Naive thymus-derived CD8-positive, alpha-beta T cell (primary cell): ENCODE results near the gene BEAN1. TPM values are rescaled to one million over a fixed set of nuclear protein-coding genes. Genes with fewer than 3 reads are reported as not detected.
A peak's percentile ranks its signal among the peaks of the same experiment; 100 is the strongest.

Experiments
- ATAC-seq, 2 donors: fragments of 150-1000 bp; cut with Tn5 transposase in 1 of 2; sonication (Bioruptor Pico), chemical (Tn5 transposase) in 1 of 2; 1 replicate in 1 of 2; 2 replicates in 1 of 2; pipeline ENCODE4 v1.10.0; 2021; ENCODE audit warnings: mild to moderate bottlenecking in 2 of 2, moderate library complexity in 2 of 2
- POLR2A ChIA-PET: fragments of 350-600 bp; sonication (Branson Sonifier 250); formaldehyde crosslinking; loops from one replicate; lab custom pipeline; 2021; ENCODE audit warnings: antibody characterized with exemption; lab: Charles Lee
- DNase-seq, 10 donors: peaks; one replicate each; pipeline versions ENCODE4 v3.0.0 to v3.0.0-alpha.2; 2020 to 2022
- H3K27ac Mint-ChIP-seq, 10 donors: one replicate each; pipeline ENCODE4 v1.8.0; 2020 to 2022; ENCODE audit warnings: mild to moderate bottlenecking in 10 of 10, mixed read lengths in 10 of 10, moderate library complexity in 4 of 10, inconsistent platforms in 1 of 10
- H3K27me3 Mint-ChIP-seq, 5 donors: one replicate each; pipeline ENCODE4 v1.8.0; 2021 to 2022; ENCODE audit warnings: mixed read lengths in 5 of 5
- H3K36me3 Mint-ChIP-seq, 3 donors: one replicate each; pipeline ENCODE4 v1.8.0; 2020 to 2022; ENCODE audit warnings: mixed read lengths in 3 of 3, mild to moderate bottlenecking in 2 of 3, inconsistent platforms in 1 of 3
- H3K4me1 Mint-ChIP-seq, 4 donors: one replicate each; pipeline ENCODE4 v1.8.0; 2021 to 2022; ENCODE audit warnings: mixed read lengths in 4 of 4
- H3K4me3 Mint-ChIP-seq, 10 donors: one replicate each; pipeline ENCODE4 v1.8.0; 2020 to 2022; ENCODE audit warnings: mild to moderate bottlenecking in 10 of 10, mixed read lengths in 10 of 10, moderate library complexity in 6 of 10, inconsistent platforms in 1 of 10
- H3K9me3 Mint-ChIP-seq, 9 donors: one replicate each; pipeline ENCODE4 v1.8.0; 2020 to 2022; ENCODE audit warnings: mixed read lengths in 9 of 9, mild to moderate bottlenecking in 3 of 9, inconsistent platforms in 1 of 9, moderate library complexity in 1 of 9
- polyA plus RNA-seq, 3 donors: library from polyadenylated mRNA; unstranded; fragments of 300-500 nt; fragmentation: Illumina TruSeq; gene quantifications; one replicate each; pipeline ENCODE4 v1.2.3, GENCODE V29; 2021
- total RNA-seq, 8 experiments: library from RNA in 2 of 8; stranded (reverse) in 2 of 8; gene quantifications; one replicate each; pipeline ENCODE4 v1.2.3 and lab custom pipeline; 2021 to 2026

The BEAN1 gene
- total and polyA plus RNA-seq, 5 experiments from 2014 or later: not detected

DNA sequence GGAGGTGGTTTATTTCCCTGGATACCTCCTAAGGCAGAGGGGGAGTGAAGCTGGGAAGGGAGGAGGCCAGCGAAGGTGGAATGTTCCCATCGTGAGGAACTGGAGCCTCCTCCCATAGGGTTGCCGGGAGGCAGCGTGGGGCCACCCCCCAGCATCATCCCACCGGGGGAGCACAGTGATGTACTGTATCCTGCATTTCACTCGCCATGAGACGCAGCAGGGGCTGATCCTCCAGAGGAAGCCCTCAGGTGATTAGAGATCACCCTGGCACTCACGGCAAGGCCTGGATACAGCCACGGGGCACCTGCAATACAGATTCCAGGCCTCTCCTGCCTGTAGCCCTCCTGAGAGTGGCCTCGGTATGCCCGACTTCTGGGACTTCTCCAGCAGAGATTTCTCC lies 25.5 kb upstream of the BEAN1 start:
- POLR2A ChIA-PET: no interaction called here

DNA sequence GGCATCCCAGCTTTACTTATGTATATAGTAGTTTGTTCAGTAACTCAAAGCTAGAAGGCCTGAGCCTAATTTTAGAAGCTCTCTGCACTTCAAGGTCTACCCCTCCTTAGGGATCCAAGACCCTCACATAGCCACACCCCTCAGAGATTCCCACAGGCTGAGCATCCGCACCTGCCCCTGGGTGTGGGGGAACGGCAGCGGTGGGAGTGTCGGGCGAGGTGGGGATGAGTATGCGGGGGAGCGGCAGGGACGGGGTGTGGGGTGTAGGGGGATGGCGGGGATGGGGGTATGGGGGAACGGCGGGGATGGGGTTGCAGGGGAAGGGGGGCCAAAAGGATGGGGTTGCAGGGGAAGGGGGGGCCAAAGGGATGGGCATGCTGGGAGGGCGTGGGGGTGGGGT lies 24.9 kb upstream of the BEAN1 start:
- no peaks in the 10 kb centered on the region for H3K36me3 Mint-ChIP-seq
- no peak overlapping the region for H3K4me3 Mint-ChIP-seq
- H3K27me3 Mint-ChIP-seq: peaks cover 0 to 16% (median 9%) of the 10 kb centered on the region in 5 donors
- ATAC-seq (no peak), DNase-seq (no peak)
- no peak overlapping the region for H3K27ac Mint-ChIP-seq
- POLR2A ChIA-PET: no interaction called here
- no peaks in the 10 kb centered on the region for H3K9me3 Mint-ChIP-seq
- H3K4me1 Mint-ChIP-seq: peaks cover 4 to 7% (median 5%) of the 10 kb centered on the region in 4 donors

More for the DNA sequence above, 25.5 kb upstream of the BEAN1 start:
- peaks cover 0 to 3% (median under 1%) of the 10 kb centered on the region in 4 donors for H3K4me1 Mint-ChIP-seq
- ATAC-seq: no peak
- no peak for DNase-seq
- H3K27ac Mint-ChIP-seq: no peak overlapping the region
- no peak overlapping the region for H3K4me3 Mint-ChIP-seq
- no peaks in the 10 kb centered on the region for H3K36me3 Mint-ChIP-seq
- no peaks in the 10 kb centered on the region for H3K9me3 Mint-ChIP-seq
- H3K27me3 Mint-ChIP-seq: peaks cover 0 to 18% (median 9%) of the 10 kb centered on the region in 5 donors

DNA sequence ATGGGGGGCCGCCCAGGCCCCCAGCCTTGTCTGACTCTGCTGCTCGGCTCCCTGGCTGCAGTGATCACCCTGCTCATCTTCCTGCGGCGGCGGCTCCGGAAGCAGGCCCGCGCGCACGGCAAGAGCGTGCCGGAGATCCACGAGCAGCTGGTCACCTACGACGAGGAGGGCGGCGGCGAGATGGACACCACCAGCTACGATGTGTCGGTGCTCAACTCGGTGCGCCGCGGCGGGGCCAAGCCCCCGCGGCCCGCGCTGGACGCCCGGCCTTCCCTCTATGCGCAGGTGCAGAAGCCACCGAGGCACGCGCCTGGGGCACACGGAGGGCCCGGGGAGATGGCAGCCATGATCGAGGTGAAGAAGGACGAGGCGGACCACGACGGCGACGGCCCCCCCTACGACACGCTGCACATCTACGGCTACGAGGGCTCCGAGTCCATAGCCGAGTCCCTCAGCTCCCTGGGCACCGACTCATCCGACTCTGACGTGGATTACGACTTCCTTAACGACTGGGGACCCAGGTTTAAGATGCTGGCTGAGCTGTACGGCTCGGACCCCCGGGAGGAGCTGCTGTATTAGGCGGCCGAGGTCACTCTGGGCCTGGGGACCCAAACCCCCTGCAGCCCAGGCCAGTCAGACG lies 24.4 kb upstream of the BEAN1 start:
- no peaks in the 10 kb centered on the region for H3K36me3 Mint-ChIP-seq
- DNase-seq: no peak
- peaks cover 0 to 15% (median 9%) of the 10 kb centered on the region in 5 donors for H3K27me3 Mint-ChIP-seq
- no peak overlapping the region for H3K4me3 Mint-ChIP-seq
- H3K9me3 Mint-ChIP-seq: no peaks in the 10 kb centered on the region
- POLR2A ChIA-PET: no interaction called here
- no peak for ATAC-seq
- no peak overlapping the region for H3K27ac Mint-ChIP-seq
- H3K4me1 Mint-ChIP-seq: peaks cover 4 to 10% (median 6%) of the 10 kb centered on the region in 4 donors

DNA sequence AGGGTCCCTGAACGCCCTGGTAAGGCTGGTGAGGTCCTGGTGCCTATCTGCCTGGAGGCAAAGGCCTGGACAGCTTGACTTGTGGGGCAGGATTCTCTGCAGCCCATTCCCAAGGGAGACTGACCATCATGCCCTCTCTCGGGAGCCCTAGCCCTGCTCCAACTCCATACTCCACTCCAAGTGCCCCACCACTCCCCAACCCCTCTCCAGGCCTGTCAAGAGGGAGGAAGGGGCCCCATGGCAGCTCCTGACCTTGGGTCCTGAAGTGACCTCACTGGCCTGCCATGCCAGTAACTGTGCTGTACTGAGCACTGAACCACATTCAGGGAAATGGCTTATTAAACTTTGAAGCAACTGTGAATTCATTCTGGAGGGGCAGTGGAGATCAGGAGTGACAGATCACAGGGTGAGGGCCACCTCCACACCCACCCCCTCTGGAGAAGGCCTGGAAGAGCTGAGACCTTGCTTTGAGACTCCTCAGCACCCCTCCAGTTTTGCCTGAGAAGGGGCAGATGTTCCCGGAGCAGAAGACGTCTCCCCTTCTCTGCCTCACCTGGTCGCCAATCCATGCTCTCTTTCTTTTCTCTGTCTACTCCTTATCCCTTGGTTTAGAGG lies 23.5 kb upstream of the BEAN1 start:
- H3K27me3 Mint-ChIP-seq: peaks cover 0 to 14% (median 9%) of the 10 kb centered on the region in 5 donors
- H3K27ac Mint-ChIP-seq: no peak overlapping the region
- H3K4me1 Mint-ChIP-seq: peaks cover 9 to 19% (median 13%) of the 10 kb centered on the region in 4 donors
- H3K36me3 Mint-ChIP-seq: no peaks in the 10 kb centered on the region
- DNase-seq (no peak), ATAC-seq (no peak)
- POLR2A ChIA-PET: no interaction called here
- no peak overlapping the region for H3K4me3 Mint-ChIP-seq
- no peaks in the 10 kb centered on the region for H3K9me3 Mint-ChIP-seq

DNA sequence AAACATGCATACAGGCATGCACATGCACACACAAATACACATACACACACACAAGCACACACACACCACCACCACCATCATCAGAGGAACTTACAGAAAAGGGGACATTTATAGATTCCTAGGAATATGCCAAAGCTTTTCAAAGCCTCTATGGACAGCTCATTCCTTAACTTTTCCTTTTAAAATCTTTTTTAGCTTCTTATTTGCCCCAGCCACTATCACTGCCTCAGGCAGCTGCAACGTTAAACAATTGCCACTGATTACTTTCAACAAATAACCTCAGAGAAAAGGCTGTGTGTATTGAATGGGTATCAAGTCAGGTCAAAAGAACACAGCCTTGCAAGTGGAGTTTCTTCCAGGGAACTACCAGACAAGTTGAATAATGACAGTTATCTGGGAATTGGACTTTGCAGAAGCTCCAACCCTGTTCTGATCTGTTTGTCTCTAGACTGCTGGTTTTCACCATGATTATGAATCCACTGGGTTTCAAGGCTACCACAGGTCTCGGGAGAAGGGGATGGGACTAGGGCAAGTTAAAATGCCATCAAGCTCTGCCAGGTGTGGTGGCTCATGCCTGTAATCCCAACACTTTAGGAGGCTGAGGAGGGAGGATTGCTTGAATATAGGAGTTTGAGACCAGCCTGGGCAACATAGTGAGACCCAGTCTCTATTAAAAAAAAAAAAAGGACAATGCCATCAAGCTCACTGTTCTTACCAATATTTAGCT lies 21.9 kb upstream of the BEAN1 start:
- H3K36me3 Mint-ChIP-seq: peaks cover 2 to 5% (median 3%) of the 10 kb centered on the region in 3 donors
- peak overlapping the region in 2 of 10 donors; percentile 28 to 85 for H3K4me3 Mint-ChIP-seq
- ATAC-seq: no peak
- peak overlapping the region in 1 of 10 donors; percentile 89 for H3K27ac Mint-ChIP-seq
- H3K27me3 Mint-ChIP-seq: peaks cover 0 to 14% (median 9%) of the 10 kb centered on the region in 5 donors
- H3K4me1 Mint-ChIP-seq: peaks cover 13 to 34% (median 26%) of the 10 kb centered on the region in 4 donors
- POLR2A ChIA-PET: interaction anchor here (1.9 to 4.2 kb wide), 2 partner anchors 184 to 199 kb away, joined by 9 to 24 read pairs; partner anchors contain the start of gene CMTM3
- H3K9me3 Mint-ChIP-seq: no peaks in the 10 kb centered on the region
- no peak for DNase-seq

DNA sequence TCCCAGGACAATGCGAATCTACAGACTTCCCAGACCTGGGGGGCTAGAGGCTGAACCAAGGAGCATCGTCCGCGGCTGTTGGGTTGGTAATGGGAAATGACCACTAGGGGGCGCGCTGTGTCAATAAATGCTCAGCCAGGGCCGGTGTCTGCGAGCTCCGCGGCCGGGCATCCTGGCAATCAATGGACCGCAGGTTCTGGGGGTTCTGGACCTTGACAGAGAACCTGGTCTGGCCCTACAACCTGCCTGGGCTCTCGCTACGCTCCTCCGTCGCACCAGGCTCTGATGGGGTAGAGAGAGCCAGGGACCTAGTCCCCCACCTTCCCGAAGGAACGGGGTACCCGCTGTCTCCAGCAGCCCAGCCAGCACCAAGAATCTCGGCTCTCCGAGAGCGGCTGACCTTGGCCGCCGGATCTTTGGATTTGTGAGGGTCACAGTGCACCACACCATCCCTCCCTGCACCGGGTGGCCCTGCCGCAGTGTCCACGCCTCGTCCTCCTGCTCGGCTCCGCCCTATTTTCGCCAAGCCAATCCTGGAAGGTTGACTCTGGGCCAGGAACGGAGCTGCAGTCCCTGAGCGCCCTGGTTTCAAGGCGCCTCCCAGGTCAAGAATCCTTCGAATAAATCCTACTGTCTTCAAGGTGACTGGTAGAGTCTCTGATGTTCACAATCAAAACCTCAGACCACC lies 20.4 kb upstream of the BEAN1 start:
- peak; percentile 74 to 84 for ATAC-seq
- H3K4me1 Mint-ChIP-seq: peaks cover 13 to 36% (median 26%) of the 10 kb centered on the region in 4 donors
- POLR2A ChIA-PET: interaction anchor here (0.5 to 4.2 kb wide), 8 partner anchors 73 to 461 kb away, joined by 3 to 24 read pairs (median 5); partner anchors contain the start of genes CMTM3 and NAE1
- H3K9me3 Mint-ChIP-seq: peaks cover 0 to 8% (median 4%) of the 10 kb centered on the region in 9 donors
- H3K27ac Mint-ChIP-seq: peak overlapping the region; percentile 33 to 93 (median 82)
- peak overlapping the region; percentile 85 to 93 (median 88) for H3K4me3 Mint-ChIP-seq
- H3K36me3 Mint-ChIP-seq: peaks cover 14 to 16% (median 15%) of the 10 kb centered on the region in 3 donors
- DNase-seq: peak; percentile 69 to 92 (median 85)
- peaks cover 0 to 13% (median 9%) of the 10 kb centered on the region in 5 donors for H3K27me3 Mint-ChIP-seq

DNA sequence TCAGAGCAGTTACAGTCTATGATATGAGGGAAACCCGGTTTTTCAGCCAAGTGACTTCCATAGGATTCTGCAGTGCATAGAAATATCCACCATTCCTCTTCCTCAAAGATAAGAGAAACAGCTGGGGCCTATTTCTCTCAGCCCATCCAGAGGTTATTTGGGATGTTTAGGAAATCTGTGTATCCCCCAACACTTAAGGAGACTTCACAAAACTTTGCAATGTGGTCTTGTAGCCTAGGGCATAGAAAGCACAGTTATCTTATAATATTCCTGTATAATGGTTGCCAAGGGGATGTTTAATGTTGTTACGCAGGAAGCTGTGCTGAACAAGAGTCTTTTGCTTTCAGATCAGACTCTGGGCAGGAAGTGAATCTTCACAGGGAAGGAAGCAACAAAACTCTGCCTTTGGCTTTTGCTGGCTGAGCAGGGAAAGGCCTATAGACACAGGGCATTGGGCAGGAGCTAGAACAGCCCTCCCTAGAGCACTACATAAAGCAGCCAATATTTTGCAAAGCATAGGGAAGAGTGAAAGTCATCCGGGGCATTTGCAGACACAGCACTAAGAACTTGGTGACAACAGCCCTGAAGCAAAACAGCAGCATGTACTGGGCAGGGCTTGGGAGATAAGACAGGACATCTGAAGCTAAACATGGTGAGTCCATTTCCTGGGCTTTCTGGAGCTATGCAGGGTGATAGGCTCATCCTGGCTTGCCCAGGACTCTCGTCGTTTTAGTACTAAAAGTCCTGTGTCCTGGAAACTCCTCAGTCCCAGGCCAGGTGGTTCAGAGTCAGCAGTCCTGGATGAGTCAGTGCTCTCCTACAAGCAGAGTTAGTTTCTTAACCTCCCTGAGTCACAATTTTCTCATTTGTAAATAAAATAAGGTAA lies 18.7 kb upstream of the BEAN1 start:
- DNase-seq: peak in 7 of 10 donors; percentile 10 to 71 (median 49)
- H3K4me3 Mint-ChIP-seq: peak overlapping the region; percentile 83 to 96 (median 90)
- H3K9me3 Mint-ChIP-seq: peaks cover 0 to 19% (median 6%) of the 10 kb centered on the region in 9 donors
- peaks cover 13 to 36% (median 26%) of the 10 kb centered on the region in 4 donors for H3K4me1 Mint-ChIP-seq
- POLR2A ChIA-PET: interaction anchor here (0.7 to 4.2 kb wide), 7 partner anchors 69 to 422 kb away, joined by 3 to 24 read pairs (median 4); partner anchors contain the start of genes CMTM3 and NAE1
- peak; percentile 70 to 80 for ATAC-seq
- H3K27ac Mint-ChIP-seq: peak overlapping the region; percentile 54 to 98 (median 95)
- peaks cover 15 to 24% (median 15%) of the 10 kb centered on the region in 3 donors for H3K36me3 Mint-ChIP-seq
- H3K27me3 Mint-ChIP-seq: peaks cover 0 to 13% (median 7%) of the 10 kb centered on the region in 5 donors

DNA sequence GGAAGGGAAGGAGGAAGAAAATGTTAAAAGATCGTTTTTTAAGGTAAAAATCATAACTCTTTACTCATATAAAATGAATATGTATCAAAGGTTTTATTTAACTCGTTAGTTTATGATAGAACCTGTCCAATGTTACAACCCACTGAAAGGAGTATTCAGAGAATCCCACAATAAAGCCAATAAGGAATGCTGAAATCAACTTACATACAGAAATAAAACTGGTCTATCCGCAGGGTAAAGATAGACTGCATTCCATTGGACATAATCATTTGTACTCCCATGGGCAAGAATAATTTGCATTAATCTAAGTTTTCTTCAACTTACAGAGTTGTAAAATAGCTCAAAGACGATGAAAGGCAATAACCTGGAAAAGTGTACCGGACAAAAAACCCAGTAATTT lies 17.9 kb upstream of the BEAN1 start:
- Mint-ChIP-seq H3K27me3 (peaks cover 0 to 10% (median 4%) of the 10 kb centered on the region in 5 donors), H3K36me3 (peaks cover 15 to 24% (median 15%) of the 10 kb centered on the region in 3 donors), H3K27ac (peak overlapping the region; percentile 54 to 98 (median 95)), H3K4me1 (peaks cover 15 to 36% (median 26%) of the 10 kb centered on the region in 4 donors), H3K9me3 (peaks cover 0 to 19% (median 6%) of the 10 kb centered on the region in 9 donors), H3K4me3 (peak overlapping the region; percentile 83 to 96 (median 90))
- no peak for ATAC-seq
- no peak for DNase-seq
- POLR2A ChIA-PET: interaction anchor here (0.9 to 4.2 kb wide), 2 partner anchors 193 to 195 kb away, joined by 3 to 24 read pairs; partner anchors contain the start of gene CMTM3

DNA sequence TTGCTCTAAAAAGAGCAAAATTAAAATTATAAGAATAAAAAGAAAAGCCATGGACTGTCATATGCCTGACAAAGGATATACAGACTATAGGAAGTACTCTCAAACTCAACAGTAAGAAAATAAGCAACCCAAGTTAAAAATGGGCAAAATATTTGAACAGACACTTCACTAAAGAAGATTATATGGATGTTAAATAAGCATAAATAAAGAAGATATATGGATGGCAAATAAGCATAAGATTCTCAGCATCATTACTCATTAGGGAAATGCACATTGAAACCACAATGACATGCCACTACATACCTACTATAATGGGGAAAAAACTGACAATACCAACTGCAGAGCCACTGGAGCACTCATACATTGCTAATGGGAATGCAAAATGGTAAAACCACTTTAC lies 14.9 kb upstream of the BEAN1 start:
- H3K9me3 Mint-ChIP-seq: peaks cover 0 to 19% (median 6%) of the 10 kb centered on the region in 9 donors
- peaks cover 11 to 29% (median 22%) of the 10 kb centered on the region in 4 donors for H3K4me1 Mint-ChIP-seq
- DNase-seq (no peak), ATAC-seq (no peak)
- peaks cover 15 to 24% (median 15%) of the 10 kb centered on the region in 3 donors for H3K36me3 Mint-ChIP-seq
- H3K27me3 Mint-ChIP-seq: peaks cover 0 to 7% (median 0%) of the 10 kb centered on the region in 5 donors
- POLR2A ChIA-PET: no interaction called here
- no peak overlapping the region for H3K4me3 Mint-ChIP-seq
- no peak overlapping the region for H3K27ac Mint-ChIP-seq

DNA sequence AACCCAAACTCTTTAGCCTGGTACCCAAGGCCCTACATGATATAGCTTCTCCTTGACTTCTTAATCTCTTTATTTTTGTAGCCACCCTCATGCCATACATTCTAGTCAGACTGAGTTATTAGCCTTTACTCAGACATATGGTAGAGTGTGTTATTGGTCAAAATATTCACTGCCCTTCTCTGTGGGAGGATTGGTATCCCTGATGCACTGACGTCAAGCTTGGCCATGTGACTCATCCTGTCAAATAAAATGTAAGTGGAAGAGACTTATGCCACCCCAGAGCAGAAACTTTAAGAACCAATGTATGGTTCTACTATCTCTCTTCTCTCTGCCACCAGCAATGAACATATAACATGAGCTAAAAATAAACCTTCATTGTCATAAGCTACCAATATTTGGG lies 12.2 kb upstream of the BEAN1 start:
- peaks cover 3 to 8% (median 5%) of the 10 kb centered on the region in 4 donors for H3K4me1 Mint-ChIP-seq
- POLR2A ChIA-PET: interaction anchor here (0.6 kb wide), 1 partner anchor 187 kb away, joined by 3 read pairs; no protein-coding TSS in a partner anchor
- H3K36me3 Mint-ChIP-seq: peaks cover 13 to 24% (median 15%) of the 10 kb centered on the region in 3 donors

DNA sequence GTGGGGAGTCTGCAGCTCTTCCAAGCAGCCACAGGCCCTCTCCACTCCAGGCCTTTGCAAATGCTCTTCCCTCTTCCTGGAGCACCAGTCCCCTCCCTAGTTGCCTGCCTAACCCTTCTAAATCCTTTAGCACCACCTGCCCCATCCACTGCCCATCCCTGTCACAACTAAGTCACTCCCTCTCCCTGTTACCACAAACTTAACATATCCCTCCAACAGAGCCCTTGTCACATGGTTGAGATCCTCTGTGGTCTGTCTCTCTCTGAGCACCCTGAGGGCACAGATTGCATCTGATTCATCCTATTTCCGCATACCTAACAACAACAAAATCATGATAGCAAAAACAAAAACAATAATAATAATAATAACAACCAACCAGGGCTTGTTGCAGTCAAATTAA lies 11.0 kb upstream of the BEAN1 start:
- ATAC-seq (no peak), DNase-seq (no peak)
- POLR2A ChIA-PET: no interaction called here
- Mint-ChIP-seq H3K27ac (no peak overlapping the region), H3K36me3 (peaks cover 6 to 13% (median 6%) of the 10 kb centered on the region in 3 donors), H3K4me3 (no peak overlapping the region), H3K4me1 (peaks cover 0 to 6% (median 3%) of the 10 kb centered on the region in 4 donors), H3K27me3 (peaks cover 3 to 12% (median 4%) of the 10 kb centered on the region in 5 donors), H3K9me3 (peaks cover 0 to 16% (median 5%) of the 10 kb centered on the region in 9 donors)

More for the DNA sequence above, 12.2 kb upstream of the BEAN1 start:
- Mint-ChIP-seq H3K9me3 (peaks cover 0 to 19% (median 6%) of the 10 kb centered on the region in 9 donors), H3K27ac (no peak overlapping the region), H3K27me3 (peaks cover 3 to 6% (median 4%) of the 10 kb centered on the region in 5 donors), H3K4me3 (no peak overlapping the region)
- ATAC-seq (no peak), DNase-seq (no peak)
